Thyroid gland (tissue), 4 donors: ENCODE measurements around the gene FHIT.

ENCODE experiments used
- CTCF ChIP-seq, 6 experiments: fragments of 200-600 bp in 3 of 6; fragments of 450-650 bp in 3 of 6; sonication (generic) in 3 of 6; IDR thresholded peaks; one replicate each; pipeline ENCODE4 v1.5.1; 2016 to 2019; ENCODE audit warnings: antibody characterized with exemption in 6 of 6, mild to moderate bottlenecking in 2 of 6, inconsistent platforms in 1 of 6, moderate library complexity in 1 of 6
- POLR2A ChIP-seq, 2 donors: fragments of 450-650 bp; IDR thresholded peaks; one replicate each; pipeline ENCODE4 v1.6.1; 2017; ENCODE audit warnings: antibody characterized with exemption in 2 of 2, mild to moderate bottlenecking in 2 of 2, moderate library complexity in 1 of 2

GRCh38 chr3:60226912-60227311 is 1024.3 kb downstream of the FHIT start:
- TF ChIP-seq CTCF (IDR thresholded peaks at IDR 0.05) (no peak), POLR2A (IDR thresholded peaks at IDR 0.05) (no peak)
